ENCODE results near the gene LTO1. TPM values are rescaled to one million over a fixed set of nuclear protein-coding genes. Genes with fewer than 3 reads are reported as not detected.

LTO1 gene
- total RNA-seq, 1 experiment from 2014 or later: 37.5 TPM

GRCh38 chr11:69632900-69633299 lies 42.3 kb downstream of the LTO1 start:
- Histone ChIP-seq H2AFZ (ENCODE audit: low read length) (no peak overlapping the region), H3K36me3 (ENCODE audit: low read depth, low read length) (no peaks in the 10 kb centered on the region), H3K27me3 (ENCODE audit: low read length) (no peaks in the 10 kb centered on the region), H3K9me2 (replicated peaks; ENCODE audit: low read length) (no peaks in the 10 kb centered on the region), H3K4me2 (ENCODE audit: low read length) (no peak overlapping the region), H3F3A (ENCODE audit: low read length, unreplicated experiment) (no peaks in the 10 kb centered on the region), H3K4me1 (ENCODE audit: insufficient read depth, low read length) (peaks cover 18% of the 10 kb centered on the region), H3K4me3 (ENCODE audit: low read length) (no peak overlapping the region), H4K20me1 (ENCODE audit: low read length) (no peaks in the 10 kb centered on the region), H3K9me3 (ENCODE audit: low read length) (no peaks in the 10 kb centered on the region), H3K27ac (ENCODE audit: low read length) (no peak overlapping the region), H3K9ac (ENCODE audit: low read length) (no peak overlapping the region), H3K79me2 (ENCODE audit: low read length) (no peaks in the 10 kb centered on the region)
- intact Hi-C loops (cut with micrococcal nuclease): no loop called here
- ATAC-seq (no peak), DNase-seq (no peak)
- CTCF ChIA-PET: no interaction called here
- no TSS peak for BruUV-seq (replicated peaks)
- POLR2A ChIA-PET (ENCODE audit: unreplicated experiment): no interaction called here
- TF ChIP-seq EZH2 (IDR thresholded peaks at IDR 0.05; ENCODE audit: low read length, unreplicated experiment) (no peak), CTCF (conservative IDR thresholded peaks at IDR 0.05; ENCODE audit: low read depth, low read length) (no peak), EZH2phosphoT487 (IDR thresholded peaks at IDR 0.05; ENCODE audit: borderline replicate concordance, low read length) (no peak)

- H3K4me2 ChIP-seq (ENCODE audit: low read length): no peak overlapping the region
- no peak for TF ChIP-seq EZH2phosphoT487 (IDR thresholded peaks at IDR 0.05; ENCODE audit: borderline replicate concordance, low read length)
- TF ChIP-seq CTCF (conservative IDR thresholded peaks at IDR 0.05; ENCODE audit: low read depth, low read length): no peak
- no peak for TF ChIP-seq EZH2 (IDR thresholded peaks at IDR 0.05; ENCODE audit: low read length, unreplicated experiment)
- no peak overlapping the region for H3K27ac ChIP-seq (ENCODE audit: low read length)
- no peak overlapping the region for H3K4me3 ChIP-seq (ENCODE audit: low read length)
- DNase-seq (no peak), ATAC-seq (no peak)
- no peaks in the 10 kb centered on the region for H3K27me3 ChIP-seq (ENCODE audit: low read length)
- H3K79me2 ChIP-seq (ENCODE audit: low read length): no peaks in the 10 kb centered on the region
- H3K9ac ChIP-seq (ENCODE audit: low read length): no peak overlapping the region
- no peaks in the 10 kb centered on the region for H4K20me1 ChIP-seq (ENCODE audit: low read length)
- POLR2A ChIA-PET (ENCODE audit: unreplicated experiment): no interaction called here
- CTCF ChIA-PET: no interaction called here
- no peaks in the 10 kb centered on the region for H3K9me3 ChIP-seq (ENCODE audit: low read length)
- H2AFZ ChIP-seq (ENCODE audit: low read length): no peak overlapping the region
- H3K4me1 ChIP-seq (ENCODE audit: insufficient read depth, low read length): no peaks in the 10 kb centered on the region
- intact Hi-C loops (cut with micrococcal nuclease): no loop called here
- no peaks in the 10 kb centered on the region for H3F3A ChIP-seq (ENCODE audit: low read length, unreplicated experiment)
- no peaks in the 10 kb centered on the region for H3K36me3 ChIP-seq (ENCODE audit: low read depth, low read length)
- H3K9me2 ChIP-seq (replicated peaks; ENCODE audit: low read length): no peaks in the 10 kb centered on the region
- BruUV-seq (replicated peaks): no TSS peak
Measured at GRCh38 chr11:69630424-69630823, 44.7 kb downstream of the LTO1 start.

- Histone ChIP-seq H3K36me3 (ENCODE audit: low read depth, low read length) (no peaks in the 10 kb centered on the region), H3K9me2 (replicated peaks; ENCODE audit: low read length) (no peaks in the 10 kb centered on the region), H4K20me1 (ENCODE audit: low read length) (no peaks in the 10 kb centered on the region), H3K9ac (ENCODE audit: low read length) (no peak overlapping the region), H3K27ac (ENCODE audit: low read length) (no peak overlapping the region), H3K79me2 (ENCODE audit: low read length) (no peaks in the 10 kb centered on the region), H3F3A (ENCODE audit: low read length, unreplicated experiment) (no peaks in the 10 kb centered on the region), H3K4me3 (ENCODE audit: low read length) (no peak overlapping the region), H2AFZ (ENCODE audit: low read length) (no peak overlapping the region), H3K4me1 (ENCODE audit: insufficient read depth, low read length) (no peaks in the 10 kb centered on the region), H3K4me2 (ENCODE audit: low read length) (no peak overlapping the region), H3K27me3 (ENCODE audit: low read length) (no peaks in the 10 kb centered on the region), H3K9me3 (ENCODE audit: low read length) (no peaks in the 10 kb centered on the region)
- TF ChIP-seq EZH2phosphoT487 (IDR thresholded peaks at IDR 0.05; ENCODE audit: borderline replicate concordance, low read length) (no peak), EZH2 (IDR thresholded peaks at IDR 0.05; ENCODE audit: low read length, unreplicated experiment) (no peak), CTCF (conservative IDR thresholded peaks at IDR 0.05; ENCODE audit: low read depth, low read length) (no peak)
- ChIA-PET POLR2A (ENCODE audit: unreplicated experiment) (no interaction called here), CTCF (no interaction called here)
- ATAC-seq: peak; percentile 35; the same call in 1 of the 2 replicates
- no TSS peak for BruUV-seq (replicated peaks)
- intact Hi-C loops (cut with micrococcal nuclease): no loop called here
- DNase-seq: peak; percentile 26
Measured at GRCh38 chr11:69630017-69630416, 45.1 kb downstream of the LTO1 start.

Measured in PC-3 (cell line).